NCI-H748 treated with DMSO at 0.1 percent for 48 hours (cell line): Measurements from ENCODE around the gene GCC2.
A peak's percentile ranks its signal among the peaks of the same experiment; 100 is the strongest.
"Not testable (repeated sequence)": the region's sequence is repeated elsewhere in the genome, so short reads cannot be mapped to it uniquely, and the experiment has no call there.

Experiments used
- DNase-seq: peaks from one replicate; lab custom pipeline; 2025; lab: John Stamatoyannopoulos, UW

The GCC2 gene

DNA sequence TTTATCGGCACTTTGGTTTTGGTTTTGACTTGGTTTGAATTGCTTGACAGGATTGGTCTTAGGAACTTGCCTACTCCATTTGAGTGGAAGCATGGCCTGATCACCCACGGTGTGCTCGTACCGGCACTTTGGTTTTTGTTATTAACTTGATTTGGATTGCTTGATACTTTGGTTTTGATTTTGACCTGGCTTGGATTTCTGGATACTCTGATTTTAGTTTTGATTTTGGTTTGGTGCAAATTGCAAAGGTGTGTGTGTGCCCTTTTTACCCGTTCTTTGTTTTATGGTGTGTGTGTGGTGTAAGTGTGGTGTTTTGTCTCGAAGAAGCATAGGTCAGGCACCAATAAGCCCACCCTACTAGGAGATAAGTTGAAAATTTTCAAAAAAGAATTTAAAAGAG is 75.7 kb downstream of the GCC2 start:
- DNase-seq, result not testable (repeated sequence)

- not testable (repeated sequence) for DNase-seq
Observed at GRCh38 chr2:108525258-108525657, 76.3 kb downstream of the GCC2 start.

DNA sequence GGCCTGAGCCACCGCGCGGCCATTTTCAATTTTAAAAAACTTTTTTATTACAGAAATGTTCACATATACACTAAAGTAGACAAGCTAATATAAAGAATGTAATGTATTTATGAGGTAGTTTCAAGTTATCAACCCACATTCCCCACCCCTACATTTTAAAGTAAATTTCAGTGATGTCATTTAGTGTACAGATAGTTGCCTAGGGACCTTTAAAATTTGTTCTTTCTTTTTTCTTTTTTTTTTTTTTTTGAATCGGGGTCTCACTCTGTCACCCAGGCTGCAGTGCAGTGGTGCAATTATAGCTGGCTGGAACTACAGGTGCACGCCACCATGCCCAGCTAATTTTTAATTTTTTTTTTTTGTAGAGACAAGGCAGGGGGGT is 82.7 kb downstream of the GCC2 start:
- DNase-seq, result no peak

- DNase-seq, result peak; percentile 23
Observed at GRCh38 chr2:108533832-108534583, 85.0 kb downstream of the GCC2 start, which contains the start of gene LIMS1. Gene LIMS1, plus strand, starts transcription at chr2:108534470. Its CDS starts 93 bp downstream, at chr2:108534563.

DNA sequence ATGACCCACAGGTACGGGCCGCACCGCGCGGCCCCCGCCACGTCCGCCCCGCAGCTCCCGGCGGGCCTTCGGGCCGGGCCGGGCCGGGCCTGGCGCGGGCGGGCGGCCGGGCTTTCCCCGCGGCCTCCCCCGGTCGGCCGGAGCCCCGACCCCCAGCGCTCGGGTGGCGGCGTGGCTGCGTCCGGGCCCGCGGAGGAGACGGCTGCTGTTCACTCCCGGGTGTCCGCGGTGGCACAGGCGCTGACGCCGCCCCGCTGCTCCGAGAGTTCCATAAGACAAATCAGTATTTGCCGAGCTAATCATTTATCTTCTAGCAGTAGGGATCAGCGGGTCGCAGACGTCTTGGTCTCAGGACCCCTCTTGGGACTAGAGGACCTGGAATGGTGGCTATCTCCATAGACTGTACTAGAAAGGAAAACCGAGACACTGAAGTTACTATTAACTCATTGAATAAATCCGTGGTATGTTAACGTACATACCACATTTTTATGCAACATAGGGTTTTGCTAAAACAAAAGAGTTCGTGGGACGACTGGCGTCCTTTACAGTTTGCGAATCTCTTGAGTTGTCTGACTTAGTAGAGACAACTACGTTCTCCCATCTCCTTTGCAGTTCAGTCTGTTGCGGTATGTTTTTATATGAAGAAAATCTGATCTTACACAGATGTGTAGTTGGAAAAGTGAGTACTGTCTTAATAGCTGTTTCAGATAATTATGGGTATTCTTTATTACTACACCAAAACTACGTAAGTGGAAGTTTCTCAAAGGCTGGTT is 85.8 kb downstream of the GCC2 start:
- no peak for DNase-seq

- no peak for DNase-seq
Observed at GRCh38 chr2:108535357-108535631, 86.3 kb downstream of the GCC2 start.

DNA sequence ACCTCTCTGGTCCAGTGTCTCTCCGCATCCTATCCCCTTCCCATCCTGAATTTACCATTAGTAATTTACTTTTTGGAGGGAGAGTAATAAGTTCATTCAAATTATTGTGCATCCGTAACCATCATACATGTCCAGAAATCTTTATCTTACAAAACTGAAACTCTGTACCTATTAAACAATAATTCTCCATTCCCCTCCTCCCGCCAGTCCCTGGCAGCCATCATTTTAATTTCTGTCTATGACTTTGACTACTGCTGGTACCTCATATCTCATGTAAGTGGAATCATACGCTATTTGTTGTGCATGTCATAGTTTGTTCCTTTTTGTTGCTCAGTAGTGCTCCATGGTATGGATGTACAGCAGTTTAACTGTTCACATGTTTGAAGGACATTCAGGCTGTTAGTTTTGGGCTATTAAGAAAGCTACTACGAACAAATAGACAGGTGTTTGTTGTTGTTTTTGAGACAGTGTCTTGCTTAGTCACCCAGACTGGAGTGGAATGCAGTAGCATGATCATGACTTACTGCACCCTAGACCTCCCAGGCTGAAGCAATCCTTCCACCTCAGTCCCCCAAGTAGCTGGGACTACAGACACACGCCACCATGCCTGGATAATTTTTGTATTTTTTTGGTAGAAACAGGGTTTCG is 87.3 kb downstream of the GCC2 start:
- no peak for DNase-seq

GRCh38 chr2:108536911-108537310 is 87.9 kb downstream of the GCC2 start:
- no peak for DNase-seq

DNA sequence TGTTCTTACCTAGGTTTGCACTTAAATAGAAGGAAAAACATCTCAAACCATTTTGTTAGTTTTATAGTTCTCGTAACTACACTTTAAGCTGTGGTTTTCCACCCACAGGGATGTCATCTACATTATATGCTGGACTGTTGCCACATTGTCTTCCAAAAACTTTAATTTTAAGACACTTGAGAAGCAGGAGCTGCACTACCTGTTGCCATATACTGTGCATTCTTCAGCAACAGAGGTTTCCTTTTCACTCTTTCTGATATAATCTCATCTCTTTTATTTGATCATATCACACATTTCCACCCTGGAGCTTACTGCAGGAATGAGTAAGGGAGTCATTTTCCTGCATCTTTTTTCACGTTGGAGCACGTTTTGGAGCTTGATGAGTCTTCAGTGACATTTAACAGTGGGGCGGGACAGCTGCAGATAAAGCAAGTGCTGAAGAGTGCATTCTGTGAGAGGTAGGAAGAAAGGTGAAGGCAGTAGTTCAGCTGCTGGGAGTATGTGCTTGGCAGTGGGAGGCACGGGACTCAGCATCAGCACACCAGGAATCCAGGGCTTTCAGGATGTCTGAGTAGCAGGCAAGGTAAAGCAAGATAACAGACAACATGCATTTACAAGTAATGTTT is 89.1 kb downstream of the GCC2 start:
- DNase-seq, result no peak

DNA sequence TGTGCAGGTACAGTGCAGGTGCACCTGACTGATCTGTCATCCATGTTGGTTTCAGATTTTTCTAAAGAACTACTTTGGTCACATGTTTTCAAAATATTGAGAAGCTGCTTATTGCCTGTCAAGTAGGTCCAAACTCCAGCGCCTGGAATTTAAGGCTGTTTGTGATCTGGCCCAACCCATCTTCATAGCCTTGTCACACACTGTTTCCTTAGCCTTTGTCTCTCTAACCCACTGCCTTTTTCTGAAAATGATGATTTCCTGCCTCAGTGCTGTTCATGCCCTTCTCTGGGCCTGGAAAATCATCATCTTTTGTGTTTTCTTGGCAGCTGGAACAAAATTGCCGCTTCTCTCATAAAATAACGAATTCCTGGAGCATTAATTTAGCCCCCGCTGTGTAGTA is 92.4 kb downstream of the GCC2 start:
- no peak for DNase-seq

DNA sequence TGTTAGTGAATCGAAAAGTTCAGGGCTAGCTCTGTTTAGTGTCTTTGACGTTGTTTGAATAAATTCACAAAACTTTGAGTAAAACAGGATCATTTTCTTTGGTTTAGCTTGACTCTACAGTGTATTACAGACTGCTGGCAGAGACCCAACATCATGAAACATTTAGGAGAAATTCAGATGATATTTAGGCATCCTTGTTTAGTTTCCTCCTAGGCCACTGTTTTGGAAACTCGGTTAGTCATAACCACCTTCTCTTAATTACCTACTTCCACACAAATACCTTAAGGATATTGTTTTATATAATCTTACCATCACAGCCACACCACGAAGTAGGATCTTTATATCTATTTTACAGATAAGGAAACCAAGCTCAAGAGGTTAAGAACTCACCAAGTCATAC is 93.1 kb downstream of the GCC2 start:
- no peak for DNase-seq

GRCh38 chr2:108547606-108548005 is 98.6 kb downstream of the GCC2 start:
- DNase-seq, result no peak

DNA sequence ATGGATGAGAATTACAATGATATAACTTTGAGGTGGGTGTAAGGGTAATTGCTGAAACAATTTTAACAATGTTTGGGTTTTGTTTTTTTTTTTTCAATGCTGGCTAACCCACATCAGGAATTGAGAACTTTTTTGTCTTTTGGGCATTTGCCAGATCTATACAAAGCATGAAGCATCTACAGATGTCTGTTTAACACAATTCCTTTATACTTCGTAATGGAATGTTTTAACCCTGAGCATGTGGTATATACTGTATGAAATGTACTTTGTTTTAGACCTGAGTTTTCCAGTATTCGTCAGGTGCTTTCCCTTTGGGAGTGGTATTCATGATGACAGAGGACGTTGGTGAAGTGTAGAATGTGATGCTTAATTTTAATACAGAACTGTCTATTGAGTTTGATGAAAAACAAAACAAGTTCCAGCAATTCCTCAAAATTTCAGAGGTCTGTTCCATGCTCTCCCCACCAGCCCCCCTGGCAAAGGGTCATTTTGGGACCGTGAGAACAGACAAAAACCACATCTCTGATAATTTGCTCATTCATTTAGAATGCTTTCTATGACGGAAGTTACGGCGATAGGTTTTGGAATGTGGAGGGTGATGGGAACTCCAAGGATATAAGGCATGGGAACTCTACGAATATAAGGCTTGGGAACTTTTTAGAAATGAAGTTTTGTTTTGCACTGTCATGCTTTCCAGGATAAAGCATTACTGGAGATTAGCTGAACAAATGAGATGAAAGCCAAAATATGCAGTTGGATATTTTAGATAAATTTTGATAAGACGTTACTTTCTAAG is 99.4 kb downstream of the GCC2 start:
- DNase-seq, result no peak

DNA sequence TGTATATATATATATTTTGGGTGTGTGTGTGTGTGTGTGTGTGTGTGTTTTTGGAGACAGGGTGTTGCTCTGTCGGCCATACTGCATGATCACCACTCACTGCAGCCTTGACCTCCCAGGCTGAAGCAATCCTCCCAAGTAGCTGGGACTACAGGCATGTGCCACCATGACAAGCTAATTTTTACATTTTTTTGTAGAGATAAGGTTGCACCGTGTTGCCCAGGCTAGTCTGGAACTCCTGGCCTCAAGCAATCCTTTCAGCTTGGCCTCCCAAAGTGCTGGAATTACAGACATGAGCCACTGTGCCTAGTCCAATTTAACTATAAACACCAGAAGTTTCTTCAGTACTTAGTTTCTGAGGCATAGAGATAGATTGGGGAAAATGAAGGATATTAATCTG is 103.6 kb downstream of the GCC2 start:
- no peak for DNase-seq

DNA sequence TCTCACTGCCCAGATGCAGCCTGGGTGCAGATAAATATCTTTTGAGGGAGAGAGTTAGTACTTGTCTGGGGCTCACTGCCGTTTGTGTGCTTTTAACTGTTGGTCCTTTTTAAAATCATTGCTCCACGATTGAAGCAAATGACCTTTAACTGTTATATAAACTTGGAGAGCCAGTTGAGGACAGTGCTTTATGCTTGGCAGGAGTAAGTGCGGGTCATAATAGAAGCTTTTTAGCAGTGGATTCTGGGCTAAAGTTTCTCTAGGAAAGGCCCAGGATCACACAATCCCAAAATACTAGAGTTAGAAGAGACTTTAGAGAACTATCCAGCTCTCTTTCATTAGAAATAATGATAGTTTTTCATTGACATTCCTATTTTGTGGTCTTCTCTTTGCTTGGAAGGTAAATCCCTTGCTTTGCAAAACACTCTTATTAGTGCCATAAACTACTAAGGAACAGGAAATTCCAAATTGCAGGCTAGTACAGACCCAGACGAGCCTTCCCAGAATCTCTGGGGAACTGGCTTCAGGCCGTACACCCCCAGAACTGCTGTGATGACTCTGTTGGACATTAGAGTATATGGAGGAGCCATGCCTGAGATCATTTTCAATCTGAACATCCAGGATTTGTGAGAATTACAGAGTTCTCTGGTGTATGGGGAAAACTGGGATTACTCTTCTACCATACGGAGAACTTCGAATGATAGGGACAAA is 104.4 kb downstream of the GCC2 start:
- DNase-seq, result no peak

- DNase-seq, result no peak
Observed at GRCh38 chr2:108554528-108554927, 105.5 kb downstream of the GCC2 start.

GRCh38 chr2:108555572-108555971 is 106.6 kb downstream of the GCC2 start:
- no peak for DNase-seq

GRCh38 chr2:108556581-108556980 is 107.6 kb downstream of the GCC2 start:
- not testable (repeated sequence) for DNase-seq
